NCI-H1048 (cell line): ENCODE results near the gene EAF1.
"Not testable (repeated sequence)": the region's sequence is repeated elsewhere in the genome, so short reads cannot be mapped to it uniquely, and the experiment has no call there.

Source experiments
- DNase-seq: peaks from one replicate; lab custom pipeline; 2025; lab: John Stamatoyannopoulos, UW

The EAF1 gene

GRCh38 chr3:15427182-15427880 lies at the start of gene EAF1, which contains the start of gene METTL6:
Gene EAF1, plus strand, starts transcription at chr3:15427598. Its CDS starts 182 bp downstream, at chr3:15427780.
Gene METTL6, minus strand, starts transcription at chr3:15427544. Its CDS starts 1,033 bp downstream, at chr3:15426511.
- DNase-seq: peak; percentile 45

- peak; percentile 78 for DNase-seq
These were observed 49.2 kb upstream of the EAF1 start for GRCh38 chr3:15377961-15378791.

- no peak for DNase-seq
These were observed 46.2 kb upstream of the EAF1 start for GRCh38 chr3:15380980-15381890.

- no peak for DNase-seq
These were observed 44.9 kb upstream of the EAF1 start for GRCh38 chr3:15382405-15382923.

GRCh38 chr3:15384510-15385237 lies 42.7 kb upstream of the EAF1 start:
- DNase-seq: no peak

GRCh38 chr3:15385238-15385695 lies 42.1 kb upstream of the EAF1 start:
- DNase-seq: not testable (repeated sequence)

- no peak for DNase-seq
These were observed 41.3 kb upstream of the EAF1 start for GRCh38 chr3:15385901-15386653.

GRCh38 chr3:15386654-15386955 lies 40.8 kb upstream of the EAF1 start:
- not testable (repeated sequence) for DNase-seq

- no peak for DNase-seq
These were observed 40.2 kb upstream of the EAF1 start for GRCh38 chr3:15387171-15387581.

- no peak for DNase-seq
These were observed 39.7 kb upstream of the EAF1 start for GRCh38 chr3:15387735-15388134.

GRCh38 chr3:15388335-15388734 lies 39.1 kb upstream of the EAF1 start:
- DNase-seq: not testable (repeated sequence)

GRCh38 chr3:15390460-15390859 lies 36.9 kb upstream of the EAF1 start:
- DNase-seq: no peak

- no peak for DNase-seq
These were observed 36.4 kb upstream of the EAF1 start for GRCh38 chr3:15391007-15391406.

GRCh38 chr3:15393252-15393651 lies 34.1 kb upstream of the EAF1 start:
- not testable (repeated sequence) for DNase-seq

GRCh38 chr3:15398731-15399133 lies 28.7 kb upstream of the EAF1 start:
- not testable (repeated sequence) for DNase-seq

GRCh38 chr3:15399970-15400369 lies 27.4 kb upstream of the EAF1 start:
- DNase-seq: no peak

GRCh38 chr3:15401936-15402335 lies 25.5 kb upstream of the EAF1 start:
- DNase-seq: no peak

GRCh38 chr3:15403495-15403894 lies 23.9 kb upstream of the EAF1 start:
- DNase-seq: no peak

GRCh38 chr3:15403965-15404364 lies 23.4 kb upstream of the EAF1 start:
- no peak for DNase-seq

- DNase-seq: no peak
These were observed 22.6 kb upstream of the EAF1 start for GRCh38 chr3:15404767-15405166.
